ENCODE data around the gene GYPE.
A peak's percentile ranks its signal among the peaks of the same experiment; 100 is the strongest.
"Not testable (repeated sequence)": the region's sequence is repeated elsewhere in the genome, so short reads cannot be mapped to it uniquely, and the experiment has no call there.

Gene GYPE

GRCh38 chr4:143905440-143905839 lies at the start of gene GYPE:
Gene GYPE (minus strand): TSS chr4:143905559. CDS start chr4:143905507, 52 bp downstream.
- not testable (repeated sequence) for DNase-seq

DNA sequence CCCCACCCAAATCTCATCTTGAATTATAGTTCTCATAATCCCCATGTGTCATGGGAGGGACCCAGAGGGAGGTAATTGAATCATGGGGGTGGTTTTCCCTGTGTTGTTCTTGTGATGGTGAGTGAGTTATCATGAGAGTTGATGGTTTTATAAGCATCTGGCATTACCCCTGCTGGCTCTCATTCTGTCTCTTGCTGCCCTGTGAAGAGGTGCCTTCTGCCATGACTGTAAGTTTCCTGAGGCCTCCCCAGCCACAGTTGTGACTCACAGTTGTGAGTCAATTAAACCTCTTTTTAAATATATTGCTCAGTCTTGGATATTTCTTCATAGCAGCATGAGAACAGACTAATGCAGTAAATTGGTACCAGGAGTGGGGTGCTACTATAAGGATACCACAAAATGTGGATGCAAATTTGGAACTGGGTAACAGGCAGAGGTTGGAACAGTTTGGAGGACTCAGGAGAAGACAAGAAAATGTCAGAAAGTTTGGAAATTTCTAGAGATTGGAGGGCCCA lies 46.2 kb upstream of the GYPE start:
- not testable (repeated sequence) for DNase-seq

GRCh38 chr4:143950967-143951366 lies 45.6 kb upstream of the GYPE start:
- not testable (repeated sequence) for DNase-seq

- DNase-seq, result not testable (repeated sequence)
Observed at GRCh38 chr4:143950185-143950584, 44.8 kb upstream of the GYPE start.

DNA sequence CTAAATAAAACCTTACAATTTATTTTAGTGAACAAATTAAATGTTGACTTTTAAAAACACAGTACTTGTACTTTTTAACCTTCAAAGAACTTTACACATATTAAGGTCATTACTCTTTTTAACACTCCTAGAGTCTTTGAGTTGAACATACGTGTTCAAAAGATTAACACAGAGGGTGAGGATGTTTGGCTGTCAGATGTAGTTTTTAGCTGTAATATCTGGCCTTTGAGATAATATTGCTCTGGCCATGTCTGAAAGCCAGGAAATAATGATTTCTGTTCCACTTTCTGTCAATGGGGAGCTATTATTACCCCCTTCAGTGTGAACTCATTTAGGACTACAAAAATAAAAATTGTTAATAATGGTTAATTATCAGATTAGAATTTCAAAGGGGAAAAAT lies 42.1 kb upstream of the GYPE start:
- DNase-seq, result not testable (repeated sequence)

DNA sequence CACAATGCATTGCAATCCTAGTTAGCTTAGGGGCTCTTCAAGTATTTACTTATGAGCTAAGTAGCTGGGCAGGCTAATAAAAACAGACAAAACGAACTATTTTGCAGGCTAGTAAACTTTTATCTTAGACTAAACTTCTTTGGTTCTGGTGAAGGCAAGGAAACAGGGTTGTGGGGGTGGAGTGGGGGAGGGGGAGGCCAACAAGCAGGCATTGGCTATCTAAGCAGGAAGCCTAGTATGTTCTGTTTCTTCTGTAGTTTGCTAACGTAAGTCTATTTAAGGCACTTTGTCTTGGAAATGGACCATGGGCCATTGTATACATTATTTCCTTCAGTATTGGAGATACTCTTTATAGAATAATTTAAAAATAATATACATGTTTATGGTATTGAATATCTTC lies 35.3 kb upstream of the GYPE start:
- not testable (repeated sequence) for DNase-seq

- DNase-seq, result no peak
Observed at GRCh38 chr4:143939528-143939927, 34.2 kb upstream of the GYPE start.

DNA sequence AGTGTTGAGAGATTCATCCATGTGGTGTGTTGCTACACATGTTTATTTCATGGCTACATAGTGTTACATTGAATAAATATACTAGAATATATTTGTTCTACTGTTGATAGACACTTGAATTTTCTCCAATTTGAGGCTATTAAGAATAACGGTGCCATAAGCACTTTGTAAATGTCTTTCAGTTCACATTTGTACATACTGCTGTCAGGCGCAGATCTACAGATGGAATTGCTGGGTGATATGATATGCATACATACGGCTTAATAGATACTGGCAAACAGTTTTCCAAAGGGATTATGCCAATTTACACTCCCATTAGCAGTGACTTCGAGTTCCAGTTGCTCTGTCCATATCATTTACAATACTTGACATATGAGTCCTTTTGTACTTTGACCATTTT lies 33.5 kb upstream of the GYPE start:
- not testable (repeated sequence) for DNase-seq

GRCh38 chr4:143921181-143921580 lies 15.8 kb upstream of the GYPE start:
- no peak for DNase-seq

DNA sequence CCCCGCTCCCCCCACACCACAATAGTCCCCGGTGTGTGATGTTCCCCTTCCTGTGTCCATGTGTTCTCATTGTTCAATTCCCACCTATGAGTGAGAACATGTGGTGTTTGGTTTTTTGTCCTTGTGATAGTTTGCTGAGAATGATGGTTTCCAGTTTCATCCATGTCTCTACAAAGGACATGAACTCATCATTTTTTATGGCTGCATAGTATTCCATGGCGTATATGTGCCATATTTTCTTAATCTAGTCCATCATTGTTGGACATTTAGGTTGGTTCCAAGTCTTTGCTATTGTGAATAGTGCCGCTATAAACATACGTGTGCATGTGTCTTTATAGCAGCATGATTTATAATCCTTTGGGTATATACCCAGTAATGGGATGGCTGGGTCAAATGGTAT lies 11.1 kb upstream of the GYPE start:
- DNase-seq, result not testable (repeated sequence)

DNA sequence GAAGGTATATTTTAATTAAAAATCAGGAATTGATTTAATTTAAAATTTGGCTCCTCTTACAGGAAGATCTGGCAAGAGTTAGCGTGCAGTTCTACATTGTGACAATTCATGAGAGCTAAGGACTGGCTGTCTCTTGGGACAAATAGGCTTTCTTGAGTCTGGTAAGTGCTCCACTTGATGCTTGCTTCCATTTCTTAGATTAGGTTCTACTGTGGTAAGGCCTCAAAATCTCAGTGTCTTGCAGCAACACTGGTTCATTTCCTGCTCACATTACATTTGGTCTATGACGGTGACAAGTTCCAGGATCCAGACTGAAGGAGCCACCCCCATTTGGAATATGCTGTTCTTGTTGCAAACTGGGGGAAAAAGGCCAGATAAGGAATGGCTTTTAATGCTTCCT lies 7.1 kb upstream of the GYPE start:
- not testable (repeated sequence) for DNase-seq

- not testable (repeated sequence) for DNase-seq
Observed at GRCh38 chr4:143911528-143912417, 6.4 kb upstream of the GYPE start.

DNA sequence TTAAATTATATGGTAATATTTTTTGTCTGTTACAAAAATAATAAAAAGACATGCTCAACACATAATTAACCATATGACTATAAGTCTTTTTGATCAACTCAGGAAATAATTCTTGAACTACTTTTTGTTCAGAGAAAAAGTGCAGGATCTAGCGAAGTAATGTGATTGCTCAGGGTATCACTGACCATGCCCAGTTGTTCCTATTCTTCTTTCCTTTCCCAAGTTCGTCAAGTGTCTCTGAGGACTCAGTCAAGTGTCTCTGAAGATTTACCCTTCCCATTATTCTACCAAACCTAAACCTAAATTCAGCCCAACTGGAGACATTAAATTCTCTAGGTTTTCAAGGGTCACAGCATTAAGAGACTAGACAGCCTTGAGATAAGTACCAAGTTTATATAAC lies 5.5 kb upstream of the GYPE start:
- not testable (repeated sequence) for DNase-seq

GRCh38 chr4:143907811-143908210 lies 2.5 kb upstream of the GYPE start:
- DNase-seq, result peak; percentile 5

- DNase-seq, result not testable (repeated sequence)
Observed at GRCh38 chr4:143904431-143904830, 928 bp downstream of the GYPE start.

DNA sequence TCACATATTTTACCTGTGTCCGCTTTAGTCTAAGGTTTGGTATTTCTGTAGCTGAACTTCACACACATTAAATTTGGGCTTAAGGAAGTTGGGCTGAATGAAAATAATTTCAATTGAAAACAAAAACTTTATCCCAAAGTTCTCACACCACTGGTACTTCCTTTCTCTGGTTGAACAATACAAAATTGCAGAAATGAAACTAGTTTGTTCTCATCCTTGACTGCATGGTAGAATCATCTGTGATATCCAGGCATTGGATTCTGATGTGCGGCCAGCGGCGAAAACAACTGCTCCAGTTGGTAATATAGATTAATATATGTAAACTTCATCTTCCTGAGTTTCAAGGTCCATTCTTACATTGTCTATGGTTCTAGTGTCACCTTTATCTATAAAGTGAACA lies 15.0 kb downstream of the GYPE start:
- not testable (repeated sequence) for DNase-seq

- not testable (repeated sequence) for DNase-seq
Observed at GRCh38 chr4:143888189-143888588, 17.2 kb downstream of the GYPE start.

GRCh38 chr4:143884965-143885364 lies 20.4 kb downstream of the GYPE start:
- DNase-seq, result not testable (repeated sequence)

- DNase-seq, result no peak
Observed at GRCh38 chr4:143883529-143883928, 21.8 kb downstream of the GYPE start.

GRCh38 chr4:143882892-143883291 lies 22.5 kb downstream of the GYPE start:
- no peak for DNase-seq

GRCh38 chr4:143879561-143879960 lies 25.8 kb downstream of the GYPE start:
- DNase-seq, result not testable (repeated sequence)

- not testable (repeated sequence) for DNase-seq
Observed at GRCh38 chr4:143875357-143875756, 30.0 kb downstream of the GYPE start.

DNA sequence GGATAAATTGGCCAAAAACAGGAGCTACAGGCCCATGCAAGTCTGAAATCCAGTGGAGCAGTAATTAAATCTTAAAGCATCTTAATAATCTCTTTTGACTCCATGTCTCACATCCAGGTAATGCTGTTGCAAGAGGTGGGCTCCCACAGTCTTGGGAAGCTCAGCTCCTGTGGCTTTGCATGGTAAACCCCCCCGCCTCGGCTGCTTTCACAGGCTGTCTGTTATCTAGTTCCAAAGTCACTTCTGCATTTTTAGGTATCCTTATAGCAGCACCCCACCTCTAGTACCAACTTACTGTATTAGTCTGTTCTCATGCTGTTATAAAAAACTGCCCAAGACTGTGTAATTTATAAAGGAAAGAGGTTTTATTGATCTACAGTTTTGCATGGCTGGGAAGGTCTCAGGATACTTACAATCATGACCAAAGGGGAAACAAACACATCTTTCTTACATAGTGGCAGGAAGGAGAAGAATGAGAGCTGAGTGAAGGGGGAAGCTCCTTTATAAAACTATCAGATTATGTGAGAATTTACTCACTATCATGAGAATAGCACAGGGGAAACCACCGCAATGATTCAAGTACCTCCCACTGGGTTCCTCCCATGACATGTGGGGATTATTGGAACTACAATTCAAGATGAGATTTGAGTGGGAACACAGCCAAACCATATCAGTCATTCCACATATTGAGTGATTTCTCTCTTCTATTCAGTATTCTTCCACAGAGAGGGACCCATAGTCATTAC lies 34.7 kb downstream of the GYPE start:
- not testable (repeated sequence) for DNase-seq

GRCh38 chr4:143869925-143870324 lies 35.4 kb downstream of the GYPE start:
- not testable (repeated sequence) for DNase-seq

All from NCI-H1092 treated with DMSO at 0.1 percent for 48 hours (cell line).